ENCODE data around the gene EXOC3L4.

The EXOC3L4 gene

DNA sequence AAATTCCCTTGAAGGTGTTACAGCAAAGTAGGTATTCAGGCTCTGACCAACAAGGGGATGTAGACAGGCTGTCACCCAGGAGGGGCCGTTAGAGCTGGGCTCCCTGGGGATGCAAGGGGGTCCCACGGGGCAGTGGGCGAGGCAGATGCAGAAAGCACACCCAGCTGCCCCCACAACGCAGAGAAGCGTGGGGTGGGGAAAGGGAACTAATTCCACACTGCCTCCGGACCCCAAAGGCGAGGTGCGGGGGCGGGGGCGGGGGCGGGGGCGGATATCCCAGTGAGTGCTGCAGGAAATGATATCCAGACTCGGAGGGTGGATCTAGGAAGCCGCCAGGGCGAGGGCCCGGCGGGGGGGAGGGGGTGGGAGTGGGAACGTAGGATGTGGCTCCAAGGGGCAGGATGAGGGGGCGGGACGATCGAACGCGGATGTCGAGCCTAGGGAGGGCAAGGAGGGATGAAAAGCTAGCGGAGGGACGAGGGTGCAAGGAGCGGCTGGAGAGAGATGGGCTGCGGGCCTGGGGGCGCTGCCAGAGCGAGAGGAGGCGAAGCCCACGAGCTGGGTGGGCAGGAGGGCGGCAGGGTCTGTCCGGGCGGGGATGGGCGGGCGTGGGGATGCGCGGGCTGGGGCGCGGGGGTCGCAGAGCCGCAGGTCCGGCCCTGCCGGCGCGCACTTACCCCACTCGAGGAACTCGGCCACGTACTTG is 38.0 kb upstream of the EXOC3L4 start (continued):
- 0 out of 2 replicates have a peak, but pooled peaks have one; percentile 13 for TF ChIP-seq ZNF692 (tag by site-specific recombination; IDR thresholded peaks at IDR 0.05)
- peak; percentile 73 for TF ChIP-seq KLF8 (tag by site-specific recombination; IDR thresholded peaks at IDR 0.05)
- peak; percentile 88 for TF ChIP-seq SP2 (tag by site-specific recombination; IDR thresholded peaks at IDR 0.05)
- peak; percentile 48; the same call in 1 of the 2 replicates for TF ChIP-seq ZNF423 (tag by site-specific recombination; IDR thresholded peaks at IDR 0.05)
- TF ChIP-seq ZNF146 (tag by site-specific recombination; IDR thresholded peaks at IDR 0.05), result no peak
- TF ChIP-seq, protein P1, sequence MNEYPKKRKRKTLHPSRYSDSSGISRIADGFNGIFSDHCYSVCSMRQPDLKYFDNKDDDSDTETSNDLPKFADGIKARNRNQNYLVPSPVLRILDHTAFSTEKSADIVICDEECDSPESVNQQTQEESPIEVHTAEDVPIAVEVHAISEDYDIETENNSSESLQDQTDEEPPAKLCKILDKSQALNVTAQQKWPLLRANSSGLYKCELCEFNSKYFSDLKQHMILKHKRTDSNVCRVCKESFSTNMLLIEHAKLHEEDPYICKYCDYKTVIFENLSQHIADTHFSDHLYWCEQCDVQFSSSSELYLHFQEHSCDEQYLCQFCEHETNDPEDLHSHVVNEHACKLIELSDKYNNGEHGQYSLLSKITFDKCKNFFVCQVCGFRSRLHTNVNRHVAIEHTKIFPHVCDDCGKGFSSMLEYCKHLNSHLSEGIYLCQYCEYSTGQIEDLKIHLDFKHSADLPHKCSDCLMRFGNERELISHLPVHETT (tag by site-specific recombination; IDR thresholded peaks at IDR 0.05), result no peak
- peak; percentile 63 for TF ChIP-seq KLF1 (tag by site-specific recombination; IDR thresholded peaks at IDR 0.05)
- peak; percentile 24; the same call in 1 of the 2 replicates for TF ChIP-seq PRDM10 (tag by site-specific recombination; IDR thresholded peaks at IDR 0.05)
- TF ChIP-seq ZNF2 (tag by site-specific recombination; IDR thresholded peaks at IDR 0.05), result no peak
- TF ChIP-seq RBAK (tag by site-specific recombination; IDR thresholded peaks at IDR 0.05), result no peak
- peak; percentile 94 for TF ChIP-seq ZFHX2 (tag by site-specific recombination; conservative IDR thresholded peaks at IDR 0.05)
- TF ChIP-seq ZNF341 (tag by site-specific recombination; IDR thresholded peaks at IDR 0.05; ENCODE audit: low read depth), result peak; percentile 32; the same call in 1 of the 2 replicates
- peak; percentile 75 for TF ChIP-seq EGR2 (tag by site-specific recombination; IDR thresholded peaks at IDR 0.05; ENCODE audit: low read depth)
- TF ChIP-seq KLF10 (tag by site-specific recombination; IDR thresholded peaks at IDR 0.05), result no peak
- TF ChIP-seq GLIS2 (tag by site-specific recombination; IDR thresholded peaks at IDR 0.05), result peak; percentile 82

DNA sequence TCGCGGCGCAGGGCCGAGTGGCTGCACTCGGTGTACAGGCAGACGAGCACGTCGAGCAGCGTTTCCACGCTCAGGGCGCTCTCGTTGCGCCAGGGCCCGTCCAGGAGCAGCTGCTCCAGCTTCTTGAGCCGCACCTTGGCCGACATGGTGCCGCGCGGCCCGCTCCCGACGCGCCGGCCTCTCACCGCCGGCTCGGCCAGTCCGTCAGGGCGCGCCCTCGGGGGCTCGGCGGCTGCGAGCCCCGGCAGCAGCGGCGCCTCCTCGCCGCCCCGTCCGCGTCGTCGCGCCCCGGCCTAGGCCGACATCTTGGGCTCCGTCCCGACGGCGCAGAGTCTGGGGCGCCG is 37.5 kb upstream of the EXOC3L4 start:
- CTCF ChIA-PET, result interaction anchor here (1.4 kb wide), 1 partner anchor 18 kb away, joined by 4 read pairs; no protein-coding TSS in a partner anchor

More for the DNA sequence above, 37.5 kb upstream of the EXOC3L4 start:
- peaks cover 9% of the 10 kb centered on the region; the same call in 1 of the 2 replicates for H3K4me1 ChIP-seq (ENCODE audit: control insufficient read depth, insufficient read depth, low read length)
- peak overlapping the region; percentile 92 for H3K27ac ChIP-seq (ENCODE audit: extremely low read depth, low read depth, low read length)
- no peaks in the 10 kb centered on the region for H3K36me3 ChIP-seq (ENCODE audit: control insufficient read depth in 2 of 2, insufficient read depth in 1 of 2, low read length in 2 of 2)
- H3K4me3 ChIP-seq (ENCODE audit: low read depth, low read length), result peak overlapping the region; percentile 97
- TF ChIP-seq ZNF654 (tag by site-specific recombination; IDR thresholded peaks at IDR 0.05; ENCODE audit: low read depth) (no peak), ZBTB20 (tag by site-specific recombination; IDR thresholded peaks at IDR 0.05) (0 out of 2 replicates have a peak, but pooled peaks have one; percentile 25), ZNF416 (tag by site-specific recombination; IDR thresholded peaks at IDR 0.05) (no peak), ZNF335 (tag by site-specific recombination; conservative IDR thresholded peaks at IDR 0.05) (peak; percentile 20; the same call in 1 of the 2 replicates), ZBTB8A (tag by site-specific recombination; IDR thresholded peaks at IDR 0.05) (peak; percentile 37; the same call in 1 of the 2 replicates), YY1 (tag by site-specific recombination; IDR thresholded peaks at IDR 0.05) (0 out of 2 replicates have a peak, but pooled peaks have one; percentile 25), KLF8 (tag by site-specific recombination; IDR thresholded peaks at IDR 0.05) (0 out of 2 replicates have a peak, but pooled peaks have one; percentile 34), ZNF112 (tag by site-specific recombination; IDR thresholded peaks at IDR 0.05) (no peak), ZNF155 (tag by site-specific recombination; IDR thresholded peaks at IDR 0.05) (no peak), ZNF785 (tag by site-specific recombination; IDR thresholded peaks at IDR 0.05) (0 out of 2 replicates have a peak, but pooled peaks have one; percentile 38)
- TF ChIP-seq, protein P2, sequence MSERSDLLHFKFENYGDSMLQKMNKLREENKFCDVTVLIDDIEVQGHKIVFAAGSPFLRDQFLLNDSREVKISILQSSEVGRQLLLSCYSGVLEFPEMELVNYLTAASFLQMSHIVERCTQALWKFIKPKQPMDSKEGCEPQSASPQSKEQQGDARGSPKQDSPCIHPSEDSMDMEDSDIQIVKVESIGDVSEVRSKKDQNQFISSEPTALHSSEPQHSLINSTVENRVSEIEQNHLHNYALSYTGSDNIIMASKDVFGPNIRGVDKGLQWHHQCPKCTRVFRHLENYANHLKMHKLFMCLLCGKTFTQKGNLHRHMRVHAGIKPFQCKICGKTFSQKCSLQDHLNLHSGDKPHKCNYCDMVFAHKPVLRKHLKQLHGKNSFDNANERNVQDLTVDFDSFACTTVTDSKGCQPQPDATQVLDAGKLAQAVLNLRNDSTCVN (tag by site-specific recombination; optimal IDR thresholded peaks at IDR 0.05), result peak; percentile 91
- no peaks in the 10 kb centered on the region for H3K9me3 ChIP-seq (ENCODE audit: control insufficient read depth, insufficient read depth, low read depth, low read length)
- POLR2A ChIA-PET, result interaction anchor here (0.7 to 0.9 kb wide), 2 partner anchors 13 to 81 kb away, joined by 3 to 4 read pairs; no protein-coding TSS in a partner anchor
